Hepatocyte (in vitro differentiated cells): ENCODE measurements around the gene LRRC38. TPM values are rescaled to one million over a fixed set of nuclear protein-coding genes. Genes with fewer than 3 reads are reported as not detected.
A peak's percentile ranks its signal among the peaks of the same experiment; 100 is the strongest.

Experiments
- DNase-seq: peaks from one replicate; pipeline ENCODE4 v3.0.0-alpha.2; 2016; ENCODE audit warnings: low spot score
- H2AFZ ChIP-seq: fragments of 200-600 bp; sonication (generic); 2 replicates; pipeline ENCODE4 v1.6.0; 2016; ENCODE audit warnings: antibody characterized with exemption, mild to moderate bottlenecking
- H3K27ac ChIP-seq: fragments of 200-600 bp; sonication (generic); 2 replicates; pipeline ENCODE4 v1.5.1; 2016; ENCODE audit warnings: mild to moderate bottlenecking
- H3K27me3 ChIP-seq: fragments of 200-600 bp; sonication (generic); 2 replicates; pipeline ENCODE4 v1.6.1; 2016
- H3K36me3 ChIP-seq: fragments of 200-600 bp; sonication (generic); replicated peaks from 2 replicates; pipeline ENCODE4 v1.5.1; 2016; ENCODE audit warnings: low read depth; ENCODE audit not compliant: insufficient read depth
- H3K4me1 ChIP-seq: fragments of 200-600 bp; sonication (generic); 2 replicates; pipeline ENCODE4 v1.5.1; 2016; ENCODE audit warnings: mild to moderate bottlenecking, moderate library complexity; ENCODE audit not compliant: insufficient read depth
- H3K4me2 ChIP-seq: fragments of 200-600 bp; sonication (generic); 2 replicates; pipeline ENCODE4 v1.6.0; 2016
- H3K4me3 ChIP-seq: fragments of 200-600 bp; sonication (generic); 2 replicates; pipeline ENCODE4 v1.5.1; 2016; ENCODE audit warnings: mild to moderate bottlenecking
- H3K79me2 ChIP-seq: fragments of 200-600 bp; sonication (generic); 2 replicates; pipeline ENCODE4 v1.6.0; 2017; ENCODE audit warnings: mild to moderate bottlenecking
- H3K9me2 ChIP-seq: fragments of 200-600 bp; sonication (generic); replicated peaks from 2 replicates; pipeline ENCODE4 v1.6.0; 2017; ENCODE audit warnings: mild to moderate bottlenecking; ENCODE audit not compliant: insufficient read depth
- H3K9me3 ChIP-seq: fragments of 200-600 bp; sonication (generic); 2 replicates; pipeline ENCODE4 v1.5.1; 2016; ENCODE audit warnings: low read depth, mild to moderate bottlenecking
- H4K20me1 ChIP-seq: fragments of 200-600 bp; sonication (generic); 2 replicates; pipeline ENCODE4 v1.6.0; 2016; ENCODE audit warnings: mild to moderate bottlenecking; ENCODE audit not compliant: insufficient read depth, poor library complexity, severe bottlenecking
- CTCF ChIP-seq: fragments of 200-600 bp; sonication (generic); IDR thresholded peaks from 2 replicates; pipeline ENCODE4 v1.5.1; 2016; ENCODE audit warnings: antibody characterized with exemption, mild to moderate bottlenecking; ENCODE audit not compliant: poor library complexity
- EZH2 ChIP-seq: fragments of 200-600 bp; sonication (generic); IDR thresholded peaks from 2 replicates; pipeline ENCODE4 v1.6.1; 2016; ENCODE audit warnings: antibody characterized with exemption, mild to moderate bottlenecking, borderline replicate concordance
- EZH2phosphoT487 ChIP-seq: fragments of 200-600 bp; sonication (generic); IDR thresholded peaks from one replicate; pipeline ENCODE4 v1.6.1; 2018; ENCODE audit warnings: antibody characterized with exemption, mild to moderate bottlenecking, low read depth, moderate library complexity; ENCODE audit not compliant: unreplicated experiment, severe bottlenecking
- WGBS: methylation state at CpG from one replicate; pipeline ENCODE4 v1.1.6; 2016; ENCODE audit warnings: low lambda C conversion rate; ENCODE audit errors: missing lambda C conversion rate; 5-methylcytosine and 5-hydroxymethylcytosine counted together
- polyA plus RNA-seq: library from polyadenylated mRNA; unstranded; fragments of >200 nt; fragmentation: Nextera tagmentation; extraction: Ambion mirVana; gene quantifications from 2 replicates; pipeline ENCODE4 v1.2.1, GENCODE V29; 2016
- total RNA-seq: library from RNA; depleted of rRNA; stranded (reverse); fragments of >200 nt; gene quantifications from 2 replicates; pipeline ENCODE4 v1.2.3, GENCODE V29; 2014

LRRC38 gene
- total and polyA plus RNA-seq, 2 experiments from 2014 or later = 3.8 to 26.7 TPM

DNA sequence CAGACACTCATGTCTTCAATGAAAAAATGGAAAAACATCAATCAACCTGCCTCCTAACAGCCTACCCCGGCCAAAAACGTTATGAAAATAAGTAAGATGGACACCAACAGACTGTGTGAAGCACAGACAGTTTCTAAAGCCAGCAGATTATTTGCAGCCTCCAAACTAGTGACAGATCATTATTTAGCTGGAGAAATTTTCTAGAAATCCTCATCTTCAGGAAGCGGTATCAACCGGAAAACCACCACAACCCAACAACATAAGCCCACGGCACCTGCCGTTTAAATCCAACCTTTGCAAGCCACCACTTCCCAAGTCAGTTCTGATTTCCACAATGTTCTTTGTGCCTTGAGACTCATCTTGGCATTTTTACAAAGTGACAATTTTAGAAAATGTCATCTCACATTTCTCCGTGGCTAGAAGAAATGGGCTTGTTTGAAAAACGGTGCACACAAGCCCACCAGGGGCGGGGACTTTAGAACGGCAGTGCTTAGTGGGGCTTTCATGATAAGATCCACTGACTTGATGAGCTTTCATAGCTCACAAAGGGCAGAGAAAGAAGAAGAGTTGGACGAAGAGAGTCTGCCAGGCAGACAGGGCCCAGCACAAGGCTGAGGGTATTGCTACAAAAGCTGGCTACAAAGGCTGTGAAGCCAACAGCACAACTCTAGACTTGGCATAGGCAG, 34.5 kb downstream of the LRRC38 start:
- Histone ChIP-seq H3K4me3 (no peak overlapping the region), H3K9me2 (no peaks in the 10 kb centered on the region), H3K79me2 (no peaks in the 10 kb centered on the region), H3K27me3 (no peaks in the 10 kb centered on the region), H3K27ac (no peak overlapping the region), H3K4me1 (no peaks in the 10 kb centered on the region), H3K36me3 (no peaks in the 10 kb centered on the region), H3K4me2 (no peak overlapping the region), H3K9me3 (no peaks in the 10 kb centered on the region), H2AFZ (no peak overlapping the region), H4K20me1 (no peaks in the 10 kb centered on the region)
- DNase-seq = no peak
- TF ChIP-seq CTCF (no peak), EZH2 (no peak), EZH2phosphoT487 (no peak)
- 82% methylated on average over 11 of the region's 11 CpGs for WGBS

GRCh38 chr1:13478692-13479091, 35.1 kb downstream of the LRRC38 start:
- 81% methylated on average over 2 of the region's 2 CpGs for WGBS
- Histone ChIP-seq H2AFZ (no peak overlapping the region), H3K79me2 (no peaks in the 10 kb centered on the region), H3K27me3 (no peaks in the 10 kb centered on the region), H3K4me1 (no peaks in the 10 kb centered on the region), H3K36me3 (no peaks in the 10 kb centered on the region), H3K9me2 (no peaks in the 10 kb centered on the region), H3K4me3 (no peak overlapping the region), H3K9me3 (no peaks in the 10 kb centered on the region), H3K27ac (no peak overlapping the region), H3K4me2 (no peak overlapping the region), H4K20me1 (no peaks in the 10 kb centered on the region)
- no peak for TF ChIP-seq EZH2phosphoT487
- no peak for TF ChIP-seq EZH2
- TF ChIP-seq CTCF = no peak
- no peak for DNase-seq

DNA sequence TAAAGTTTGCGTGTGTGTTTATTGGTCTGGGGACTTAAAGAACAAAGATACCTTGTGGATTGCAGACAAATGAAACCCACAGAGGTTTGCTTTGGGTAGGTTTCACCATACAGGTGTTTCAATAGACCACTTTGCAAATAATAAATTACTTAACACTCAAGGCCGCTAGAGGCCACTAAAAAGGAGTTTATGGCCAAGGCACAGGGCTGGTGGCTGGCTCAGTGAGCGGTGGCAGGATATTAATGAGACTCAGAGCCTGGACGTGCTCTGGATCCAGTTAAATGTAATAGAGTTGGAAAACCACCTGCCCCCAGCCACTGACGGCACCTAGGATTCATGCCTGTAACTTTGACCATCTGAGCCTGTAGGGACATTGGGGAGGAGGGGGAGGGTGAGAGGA, 44.5 kb downstream of the LRRC38 start:
- H2AFZ ChIP-seq = no peak overlapping the region
- DNase-seq = peak; percentile 44
- WGBS = 19% methylated on average over 5 of the region's 5 CpGs
- no peaks in the 10 kb centered on the region for H3K4me1 ChIP-seq
- H3K9me2 ChIP-seq = no peaks in the 10 kb centered on the region
- H3K4me3 ChIP-seq = no peak overlapping the region
- TF ChIP-seq EZH2phosphoT487 (no peak), CTCF (peak; percentile 39), EZH2 (no peak)
- no peaks in the 10 kb centered on the region for H4K20me1 ChIP-seq
- no peaks in the 10 kb centered on the region for H3K79me2 ChIP-seq
- no peak overlapping the region for H3K4me2 ChIP-seq
- no peaks in the 10 kb centered on the region for H3K27me3 ChIP-seq
- no peaks in the 10 kb centered on the region for H3K36me3 ChIP-seq
- no peaks in the 10 kb centered on the region for H3K9me3 ChIP-seq
- H3K27ac ChIP-seq = no peak overlapping the region

GRCh38 chr1:13465515-13465914, 48.3 kb downstream of the LRRC38 start:
- H3K27me3 ChIP-seq = no peaks in the 10 kb centered on the region
- no peak overlapping the region for H3K27ac ChIP-seq
- H3K4me2 ChIP-seq = no peak overlapping the region
- H3K4me1 ChIP-seq = no peaks in the 10 kb centered on the region
- H3K4me3 ChIP-seq = no peak overlapping the region
- no peaks in the 10 kb centered on the region for H3K79me2 ChIP-seq
- no peak for TF ChIP-seq EZH2phosphoT487
- no peak for TF ChIP-seq EZH2
- TF ChIP-seq CTCF = no peak
- H3K36me3 ChIP-seq = no peaks in the 10 kb centered on the region
- DNase-seq = no peak
- H3K9me3 ChIP-seq = no peaks in the 10 kb centered on the region
- H2AFZ ChIP-seq = no peak overlapping the region
- no peaks in the 10 kb centered on the region for H4K20me1 ChIP-seq
- no peaks in the 10 kb centered on the region for H3K9me2 ChIP-seq
- 43% methylated on average over 1 of the region's 1 CpG for WGBS
